Ovary (tissue), 9 donors: ENCODE data around the gene NUP35. TPM values are rescaled to one million over a fixed set of nuclear protein-coding genes. Genes with fewer than 3 reads are reported as not detected.
"Not testable (repeated sequence)": the region's sequence is repeated elsewhere in the genome, so short reads cannot be mapped to it uniquely, and the experiment has no call there.

Experiments used
- DNase-seq, 5 donors: peaks; one replicate each; pipeline ENCODE4 v3.0.0-alpha.2; 2019 to 2020
- H3K27ac ChIP-seq, 2 donors: fragments of 200-600 bp; one replicate each; pipeline versions ENCODE4 v1.5.1 to v1.8.0; 2019 to 2022
- H3K27me3 ChIP-seq: fragments of 200-600 bp; one replicate; pipeline ENCODE4 v1.8.0; 2022
- H3K36me3 ChIP-seq: fragments of 200-600 bp; sonication (generic); one replicate; pipeline ENCODE4 v1.5.1; 2019
- H3K4me1 ChIP-seq: one replicate; pipeline ENCODE4 v1.8.1; 2013; ENCODE audit warnings: mild to moderate bottlenecking, moderate library complexity; ENCODE audit not compliant: insufficient read depth
- H3K4me3 ChIP-seq: fragments of 200-600 bp; sonication (generic); one replicate; pipeline ENCODE4 v1.5.1; 2017
- H3K9me3 ChIP-seq, 2 donors: fragments of 200-600 bp in 1 of 2; sonication (generic) in 1 of 2; one replicate each; pipeline versions ENCODE4 v1.5.1 to v1.8.1; 2013 to 2019; ENCODE audit warnings: mild to moderate bottlenecking in 1 of 2, moderate library complexity in 1 of 2
- EP300 ChIP-seq: sonication (generic); formaldehyde crosslinking; IDR thresholded peaks from one replicate; pipeline ENCODE4 v1.6.1; 2017; ENCODE audit warnings: antibody characterized with exemption
- POLR2A ChIP-seq: fragments of 450-650 bp; IDR thresholded peaks from one replicate; pipeline ENCODE4 v1.6.1; 2017; ENCODE audit warnings: antibody characterized with exemption, mild to moderate bottlenecking, moderate library complexity
- WGBS, 3 donors: extraction: QIAGEN DNeasy Blood & Tissue Kit in 1 of 3; methylation state at CpG; one replicate each; pipeline versions ENCODE4 v1.1.5 to v1.1.7; 2013 to 2017; 5-methylcytosine and 5-hydroxymethylcytosine counted together
- intact Hi-C, 4 donors: fragments of 100-400 bp; cut with DNase I; formaldehyde crosslinking; loops; one replicate each; pipeline versions ENCODE4 v1.11.0 to v1.15.1; 2022 to 2023
- polyA plus RNA-seq, 2 donors: library from polyadenylated mRNA; stranded (reverse); fragments of 200-250 nt in 1 of 2; fragments of 350-450 nt in 1 of 2; fragmentation: Illumina TruSeq in 1 of 2; extraction: RNeasy Lipid Tissue Mini Kit (QIAGEN cat#74804) in 1 of 2; gene quantifications; one replicate each; pipeline ENCODE4 v1.2.3, GENCODE V29; 2013 to 2014
- total RNA-seq, 7 donors: library from RNA; depleted of rRNA in 2 of 7; stranded (reverse); fragments of >200 nt in 2 of 7; fragmentation: NEBNext Ultra II Directional in 3 of 7; extraction: Animal tissue kit (Norgen Biotek cat#: 25700) in 3 of 7; gene quantifications; one replicate each; pipeline versions ENCODE4 v1.1.0 to v1.2.4, GENCODE V29; 2016 to 2023
- TF ChIP-seq, protein P1 (sequence below), 3 donors: fragments of 450-650 bp in 2 of 3; fragments of 200-600 bp in 1 of 3; IDR thresholded peaks; one replicate each; pipeline versions ENCODE4 v1.5.1 to v1.8.0; 2016 to 2022; ENCODE audit warnings: antibody characterized with exemption in 3 of 3, mild to moderate bottlenecking in 1 of 3
- donor health status: DM: no; HTN: no; CAD: no; lungs with moderate emphysema.
- donor health status: DM: no; HTN: no; CAD: no.
- donor health status: Bipolar disorder and iron deficiency.
- donor health status: DM: yes; HTN: yes; CAD: no.
- donor health status: DM: no; HTN: no; CAD: no.
- donor health status: DM: yes; HTN: yes; CAD: no.

Gene NUP35
- total and polyA plus RNA-seq, 9 donors = 12.2 to 28.5 (median 19.4) TPM

DNA sequence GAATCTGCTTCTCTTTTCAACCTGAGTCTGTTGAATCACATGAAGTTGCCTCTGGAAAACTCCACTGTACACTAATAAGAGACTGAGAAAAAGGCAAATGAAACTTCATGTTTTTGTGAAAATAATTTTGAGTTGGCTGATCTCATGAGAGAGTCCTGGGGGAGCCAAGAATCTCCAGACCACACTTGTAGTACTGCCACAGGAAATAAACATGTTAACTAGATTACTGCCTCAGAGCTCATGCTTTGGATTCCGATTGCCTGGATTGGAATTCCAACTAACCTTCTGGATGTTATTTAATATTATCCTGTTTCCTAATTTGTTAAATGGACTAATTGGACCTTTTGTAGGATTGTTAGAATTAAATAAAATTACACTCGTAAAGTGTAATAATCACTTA, 25.2 kb downstream of the NUP35 start:
- WGBS, 3 donors = 21 to 37% (median 33%) methylated on average over 2 of the region's 2 CpGs
- no peak for DNase-seq

DNA sequence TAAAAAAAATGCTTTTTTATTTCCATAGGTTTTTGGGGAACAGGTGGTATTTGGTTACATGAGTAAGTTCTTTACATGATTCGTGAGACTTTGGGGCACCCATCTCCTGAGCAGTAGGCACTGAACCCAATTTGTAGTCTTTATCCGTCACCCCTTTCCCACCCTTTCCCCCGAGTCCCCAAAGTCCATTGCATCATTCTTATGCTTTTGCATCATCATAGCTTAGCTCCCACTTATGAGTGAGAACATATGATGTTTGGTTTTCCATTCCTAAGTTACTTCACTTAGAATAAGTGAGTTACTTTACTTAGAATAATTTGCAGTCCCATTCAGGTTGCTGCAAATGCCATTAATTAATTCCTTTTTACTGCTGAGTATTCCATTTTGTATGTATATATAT, 28.0 kb downstream of the NUP35 start:
- H3K27me3 ChIP-seq, H3K36me3 ChIP-seq, DNase-seq, intact Hi-C loops, H3K4me3 ChIP-seq, H3K9me3 ChIP-seq, H3K27ac ChIP-seq, H3K4me1 ChIP-seq: not testable (repeated sequence)
- WGBS, 3 donors = 96 to 97% (median 97%) methylated on average over 3 of the region's 3 CpGs

More for the DNA sequence above, 25.2 kb downstream of the NUP35 start:
- Histone ChIP-seq H3K27ac (no peak overlapping the region), H3K4me3 (no peak overlapping the region), H3K27me3 (no peaks in the 10 kb centered on the region), H3K36me3 (no peaks in the 10 kb centered on the region), H3K4me1 (peaks cover 3% of the 10 kb centered on the region), H3K9me3 (no peaks in the 10 kb centered on the region)
- TF ChIP-seq EP300 (no peak), POLR2A (no peak)
- TF ChIP-seq, protein P1, sequence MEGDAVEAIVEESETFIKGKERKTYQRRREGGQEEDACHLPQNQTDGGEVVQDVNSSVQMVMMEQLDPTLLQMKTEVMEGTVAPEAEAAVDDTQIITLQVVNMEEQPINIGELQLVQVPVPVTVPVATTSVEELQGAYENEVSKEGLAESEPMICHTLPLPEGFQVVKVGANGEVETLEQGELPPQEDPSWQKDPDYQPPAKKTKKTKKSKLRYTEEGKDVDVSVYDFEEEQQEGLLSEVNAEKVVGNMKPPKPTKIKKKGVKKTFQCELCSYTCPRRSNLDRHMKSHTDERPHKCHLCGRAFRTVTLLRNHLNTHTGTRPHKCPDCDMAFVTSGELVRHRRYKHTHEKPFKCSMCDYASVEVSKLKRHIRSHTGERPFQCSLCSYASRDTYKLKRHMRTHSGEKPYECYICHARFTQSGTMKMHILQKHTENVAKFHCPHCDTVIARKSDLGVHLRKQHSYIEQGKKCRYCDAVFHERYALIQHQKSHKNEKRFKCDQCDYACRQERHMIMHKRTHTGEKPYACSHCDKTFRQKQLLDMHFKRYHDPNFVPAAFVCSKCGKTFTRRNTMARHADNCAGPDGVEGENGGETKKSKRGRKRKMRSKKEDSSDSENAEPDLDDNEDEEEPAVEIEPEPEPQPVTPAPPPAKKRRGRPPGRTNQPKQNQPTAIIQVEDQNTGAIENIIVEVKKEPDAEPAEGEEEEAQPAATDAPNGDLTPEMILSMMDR (IDR thresholded peaks at IDR 0.05) = no peak
- intact Hi-C loops = no loop called here

DNA sequence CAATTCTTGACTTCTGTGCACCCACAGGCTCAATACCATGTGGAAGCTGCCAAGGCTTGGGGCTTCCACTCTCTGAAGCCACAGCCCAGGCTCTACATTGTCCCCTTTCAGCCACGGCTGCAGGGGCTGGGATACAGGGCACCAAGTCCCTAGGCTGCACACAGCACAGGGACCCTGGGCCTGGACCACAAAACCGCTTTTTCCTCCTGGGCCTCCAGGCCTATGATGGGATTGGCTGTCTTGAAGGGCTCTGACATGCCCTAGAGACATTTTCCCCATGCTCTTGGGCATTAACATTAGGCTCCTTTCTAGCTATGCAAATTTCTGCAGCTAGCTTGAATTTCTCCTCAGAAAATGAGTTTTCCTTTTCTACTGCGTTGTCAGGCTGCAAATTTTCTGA, 29.7 kb downstream of the NUP35 start:
- H3K4me3 ChIP-seq = no peak overlapping the region
- no peaks in the 10 kb centered on the region for H3K27me3 ChIP-seq
- no peak for DNase-seq
- no peaks in the 10 kb centered on the region for H3K4me1 ChIP-seq
- no peak overlapping the region for H3K27ac ChIP-seq
- no peaks in the 10 kb centered on the region for H3K9me3 ChIP-seq
- intact Hi-C loops = no loop called here
- TF ChIP-seq EP300 = no peak
- no peak for TF ChIP-seq POLR2A
- TF ChIP-seq, protein P1 (IDR thresholded peaks at IDR 0.05) = no peak
- 97 to 99% (median 99%) methylated on average over 3 of the region's 3 CpGs for WGBS, 3 donors
- H3K36me3 ChIP-seq = no peaks in the 10 kb centered on the region

DNA sequence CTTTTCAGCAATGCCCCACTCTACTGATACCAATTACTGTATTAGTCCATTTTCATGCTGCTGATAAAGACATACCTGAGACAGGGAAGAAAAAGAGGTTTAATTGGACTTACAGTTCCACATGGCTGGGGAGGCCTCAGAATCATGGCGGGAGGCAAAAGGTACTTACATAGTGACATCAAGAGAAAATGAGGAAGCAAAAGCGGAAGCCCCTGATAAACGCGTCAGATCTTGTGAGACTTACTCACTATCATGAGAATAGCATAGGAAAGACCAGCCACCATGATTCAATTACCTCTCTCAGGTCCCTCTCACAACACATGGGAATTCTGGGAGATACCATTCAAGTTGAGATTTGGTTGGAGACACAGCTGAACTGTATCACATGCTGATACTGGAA, 30.5 kb downstream of the NUP35 start:
- H3K4me3 ChIP-seq, H3K36me3 ChIP-seq, H3K4me1 ChIP-seq, H3K27me3 ChIP-seq, DNase-seq, H3K9me3 ChIP-seq, H3K27ac ChIP-seq, intact Hi-C loops: not testable (repeated sequence)
- 72 to 74% (median 73%) methylated on average over 4 of the region's 4 CpGs for WGBS, 3 donors

DNA sequence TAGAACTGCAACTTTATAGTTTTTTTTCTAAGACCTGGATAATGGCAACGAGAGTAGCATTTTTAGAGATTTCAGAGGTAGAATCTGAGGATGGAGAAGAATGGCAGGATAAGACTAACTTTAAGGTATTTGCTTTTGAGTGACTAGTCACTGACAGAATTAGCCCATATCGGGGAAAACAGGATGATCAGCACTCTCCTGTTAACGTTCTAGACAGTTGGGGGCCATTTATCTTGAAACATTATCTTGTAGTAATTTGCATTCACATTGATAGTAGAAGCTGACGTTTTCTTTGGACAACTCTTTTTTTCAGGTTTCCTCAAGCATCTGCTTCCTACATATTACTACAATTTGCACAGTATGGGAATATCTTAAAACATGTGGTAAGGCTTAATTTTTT, 32.9 kb downstream of the NUP35 start:
- 80 to 85% (median 83%) methylated on average over 4 of the region's 4 CpGs for WGBS, 3 donors
- H3K27me3 ChIP-seq = no peaks in the 10 kb centered on the region
- TF ChIP-seq EP300 (no peak), POLR2A (no peak)
- TF ChIP-seq, protein P1 (IDR thresholded peaks at IDR 0.05) = no peak
- no peaks in the 10 kb centered on the region for H3K36me3 ChIP-seq
- no peaks in the 10 kb centered on the region for H3K9me3 ChIP-seq
- DNase-seq = no peak
- intact Hi-C loops = no loop called here
- H3K4me1 ChIP-seq = no peaks in the 10 kb centered on the region
- no peak overlapping the region for H3K27ac ChIP-seq
- H3K4me3 ChIP-seq = no peak overlapping the region

DNA sequence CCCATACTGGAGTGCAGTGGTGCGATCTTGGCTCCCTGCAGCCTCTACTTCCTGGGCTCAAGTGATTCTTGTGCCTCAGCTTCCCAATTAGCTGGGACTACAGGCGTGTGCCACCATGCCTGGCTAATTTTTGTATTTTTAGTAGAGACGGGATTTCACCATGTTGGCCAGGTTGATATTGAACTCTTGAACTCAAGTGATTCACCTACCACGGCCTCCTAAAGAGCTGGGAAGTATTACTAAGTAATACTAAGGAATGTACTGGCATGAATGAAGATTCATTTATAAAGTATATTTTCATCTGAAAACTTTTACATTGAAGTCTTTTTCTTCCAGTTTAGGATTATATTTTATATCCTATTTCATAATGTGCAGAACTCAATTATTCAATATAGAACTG, 38.1 kb downstream of the NUP35 start:
- WGBS, 3 donors = 84 to 96% (median 95%) methylated on average over 4 of the region's 4 CpGs
- Histone ChIP-seq H3K36me3 (no peaks in the 10 kb centered on the region), H3K4me1 (no peaks in the 10 kb centered on the region)

More for the DNA sequence above, 38.1 kb downstream of the NUP35 start:
- TF ChIP-seq EP300 = no peak
- no peak for TF ChIP-seq POLR2A
- TF ChIP-seq, protein P1 (IDR thresholded peaks at IDR 0.05) = no peak
- no peaks in the 10 kb centered on the region for H3K9me3 ChIP-seq
- H3K27ac ChIP-seq = no peak overlapping the region
- intact Hi-C loops = no loop called here
- no peak for DNase-seq
- no peak overlapping the region for H3K4me3 ChIP-seq
- no peaks in the 10 kb centered on the region for H3K27me3 ChIP-seq
